Liver (tissue), 9 donors: ENCODE data around the gene PRG2. TPM values are rescaled to one million over a fixed set of nuclear protein-coding genes. Genes with fewer than 3 reads are reported as not detected.

Experiments used
- DNase-seq: peaks from one replicate; pipeline ENCODE4 v3.0.0-alpha.2; 2017; ENCODE audit warnings: low spot score
- H3K27ac ChIP-seq, 2 donors: one replicate each; pipeline ENCODE4 v1.7.0; 2013; ENCODE audit warnings: inconsistent platforms in 2 of 2, low read length in 2 of 2, control low read depth in 1 of 2, low read depth in 1 of 2, mild to moderate bottlenecking in 1 of 2
- H3K27me3 ChIP-seq, 4 donors: one replicate each; pipeline versions ENCODE4 v1.6.1 to v1.7.0; 2013; ENCODE audit warnings: low read length in 3 of 4, inconsistent platforms in 1 of 4, mild to moderate bottlenecking in 1 of 4, moderate library complexity in 1 of 4; ENCODE audit not compliant: control insufficient read depth in 4 of 4, insufficient read depth in 4 of 4
- H3K36me3 ChIP-seq, 4 donors: one replicate each; pipeline versions ENCODE4 v1.6.1 to v1.7.0; 2013; ENCODE audit warnings: low read length in 3 of 4, mild to moderate bottlenecking in 3 of 4, low read depth in 1 of 4, moderate library complexity in 1 of 4; ENCODE audit not compliant: control insufficient read depth in 4 of 4, insufficient read depth in 3 of 4
- H3K4me1 ChIP-seq, 4 donors: one replicate each; pipeline versions ENCODE4 v1.6.1 to v1.7.0; 2013; ENCODE audit warnings: low read length in 3 of 4, mild to moderate bottlenecking in 3 of 4, moderate library complexity in 1 of 4; ENCODE audit not compliant: control insufficient read depth in 4 of 4, insufficient read depth in 4 of 4
- H3K4me3 ChIP-seq, 3 donors: one replicate each; pipeline versions ENCODE4 v1.6.1 to v1.7.0; 2013; ENCODE audit warnings: low read length in 3 of 3, control low read depth in 1 of 3, low read depth in 1 of 3, mild to moderate bottlenecking in 1 of 3
- H3K9ac ChIP-seq, 2 donors: one replicate each; pipeline ENCODE4 v1.7.0; 2013; ENCODE audit warnings: low read length in 2 of 2, mild to moderate bottlenecking in 2 of 2, moderate library complexity in 2 of 2, control low read depth in 1 of 2, low read depth in 1 of 2
- H3K9me3 ChIP-seq, 4 donors: one replicate each; pipeline versions ENCODE4 v1.6.1 to v1.7.0; 2013; ENCODE audit warnings: low read length in 3 of 4; ENCODE audit not compliant: control insufficient read depth in 4 of 4
- ATF3 ChIP-seq: IDR thresholded peaks from 2 replicates; pipeline ENCODE4 v1.6.1; 2016; ENCODE audit warnings: antibody characterized with exemption
- CTCF ChIP-seq: fragments of 150-350 bp; IDR thresholded peaks from 2 replicates; pipeline ENCODE4 v1.5.1; 2017; ENCODE audit warnings: improper control_type of control experiment, low read depth, low read length; ENCODE audit not compliant: missing input control
- EGR1 ChIP-seq, 2 donors: IDR thresholded peaks; 2 replicates each; pipeline ENCODE4 v1.6.1; 2016 to 2018; ENCODE audit warnings: antibody characterized with exemption in 2 of 2, low read depth in 2 of 2
- FOXA1 ChIP-seq: IDR thresholded peaks from 2 replicates; pipeline ENCODE4 v1.6.1; 2016; ENCODE audit warnings: antibody characterized with exemption
- FOXA2 ChIP-seq: IDR thresholded peaks from 2 replicates; pipeline ENCODE4 v1.6.1; 2016; ENCODE audit warnings: antibody characterized with exemption
- GABPA ChIP-seq, 2 donors: IDR thresholded peaks in 1 of 2; conservative IDR thresholded peaks in 1 of 2; 2 replicates each; pipeline ENCODE4 v1.6.1; 2016; ENCODE audit warnings: antibody characterized with exemption in 2 of 2, mild to moderate bottlenecking in 1 of 2, moderate library complexity in 1 of 2
- HNF4A ChIP-seq, 2 donors: conservative IDR thresholded peaks; 2 replicates each; pipeline ENCODE4 v1.6.1; 2016; ENCODE audit warnings: antibody characterized with exemption in 2 of 2, mild to moderate bottlenecking in 2 of 2
- HNF4G ChIP-seq: IDR thresholded peaks from 2 replicates; pipeline ENCODE4 v1.6.1; 2016; ENCODE audit warnings: antibody characterized with exemption
- JUND ChIP-seq, 2 donors: IDR thresholded peaks; 2 replicates each; pipeline ENCODE4 v1.6.1; 2016; ENCODE audit warnings: antibody characterized with exemption in 2 of 2
- MAX ChIP-seq: IDR thresholded peaks from 2 replicates; pipeline ENCODE4 v1.6.1; 2016; ENCODE audit warnings: antibody characterized with exemption
- NR2F2 ChIP-seq: IDR thresholded peaks from 2 replicates; pipeline ENCODE4 v1.6.1; 2016; ENCODE audit warnings: antibody characterized with exemption
- RAD21 ChIP-seq, 2 donors: IDR thresholded peaks; 2 replicates each; pipeline ENCODE4 v1.6.1; 2016; ENCODE audit warnings: antibody characterized with exemption in 2 of 2, mild to moderate bottlenecking in 2 of 2
- REST ChIP-seq: IDR thresholded peaks from 2 replicates; pipeline ENCODE4 v1.6.1; 2016; ENCODE audit warnings: antibody characterized with exemption, mild to moderate bottlenecking
- RXRA ChIP-seq, 2 donors: IDR thresholded peaks; 2 replicates each; pipeline ENCODE4 v1.6.1; 2017 to 2018; ENCODE audit warnings: antibody characterized with exemption in 2 of 2, mild to moderate bottlenecking in 1 of 2
- SP1 ChIP-seq: IDR thresholded peaks from 2 replicates; pipeline ENCODE4 v1.6.1; 2018; ENCODE audit warnings: antibody characterized with exemption, mild to moderate bottlenecking
- TAF1 ChIP-seq: conservative IDR thresholded peaks from 2 replicates; pipeline ENCODE4 v1.6.1; 2016; ENCODE audit warnings: antibody characterized with exemption, mild to moderate bottlenecking
- YY1 ChIP-seq: IDR thresholded peaks from 2 replicates; pipeline ENCODE4 v1.6.1; 2016; ENCODE audit warnings: antibody characterized with exemption, mild to moderate bottlenecking
- ZBTB33 ChIP-seq: IDR thresholded peaks from 2 replicates; pipeline ENCODE4 v1.6.1; 2016; ENCODE audit warnings: antibody characterized with exemption
- WGBS: extraction: QIAGEN DNeasy Blood & Tissue Kit; methylation state at CpG from one replicate; pipeline ENCODE4 v1.1.7; 2013; 5-methylcytosine and 5-hydroxymethylcytosine counted together
- polyA plus RNA-seq, 2 donors: library from polyadenylated mRNA; stranded (reverse) in 1 of 2; unstranded in 1 of 2; fragments of 200-250 nt in 1 of 2; fragments of >200 nt in 1 of 2; fragmentation: Nextera tagmentation in 1 of 2; extraction: Ambion mirVana in 1 of 2; gene quantifications; one replicate each; pipeline versions ENCODE4 v1.2.1 to v1.2.3, GENCODE V29; 2013 to 2015
- total RNA-seq, 2 donors: library from RNA; depleted of rRNA; stranded (reverse); fragments of >200 nt; gene quantifications; one replicate each; pipeline ENCODE4 v1.2.3, GENCODE V29; 2014
- donor health status: healthy.
- donor health status: healthy.
- donor health status: healthy.
- donor health status: healthy.
- donor health status: healthy.

PRG2 gene
- total and polyA plus RNA-seq, 4 donors: 0.74 to 24.2 (median 1.2) TPM; not detected in 1

GRCh38 chr11:57418131-57418530, 27.7 kb upstream of the PRG2 start:
- H3K36me3 ChIP-seq: peaks cover 34 to 78% (median 73%) of the 10 kb centered on the region in 4 donors
- DNase-seq: no peak
- TF ChIP-seq CTCF (no peak), ATF3 (no peak), ZBTB33 (no peak), HNF4G (no peak), MAX (no peak), HNF4A (conservative IDR thresholded peaks at IDR 0.05) (no peak)

GRCh38 chr11:57417056-57417455, 26.6 kb upstream of the PRG2 start:
- WGBS: 91% methylated on average over 4 of the region's 4 CpGs
- Histone ChIP-seq H3K9ac (no peak overlapping the region), H3K36me3 (peaks cover 34 to 82% (median 76%) of the 10 kb centered on the region in 4 donors), H3K4me1 (peaks cover 0 to 6% (median under 1%) of the 10 kb centered on the region in 4 donors), H3K27me3 (no peaks in the 10 kb centered on the region), H3K4me3 (no peak overlapping the region), H3K9me3 (no peaks in the 10 kb centered on the region), H3K27ac (no peak overlapping the region)
- no peak for DNase-seq
- TF ChIP-seq RXRA (IDR thresholded peaks at IDR 0.05) (no peak), REST (no peak), NR2F2 (no peak), GABPA (IDR thresholded peaks at IDR 0.05 in 1 of 2, conservative IDR thresholded peaks at IDR 0.05 in 1 of 2) (no peak), TAF1 (no peak), RAD21 (IDR thresholded peaks at IDR 0.05) (no peak), ZBTB33 (no peak), JUND (IDR thresholded peaks at IDR 0.05) (no peak), SP1 (no peak), YY1 (no peak), CTCF (no peak), HNF4A (conservative IDR thresholded peaks at IDR 0.05) (no peak), HNF4G (no peak), MAX (no peak), FOXA2 (no peak), ATF3 (no peak), EGR1 (IDR thresholded peaks at IDR 0.05; ENCODE audit: low read depth in 2 of 2) (no peak), FOXA1 (no peak)

More at GRCh38 chr11:57418131-57418530, 27.7 kb upstream of the PRG2 start:
- Histone ChIP-seq H3K4me1 (peaks cover 0 to 9% (median 3%) of the 10 kb centered on the region in 4 donors), H3K9ac (no peak overlapping the region), H3K27ac (no peak overlapping the region), H3K4me3 (no peak overlapping the region), H3K27me3 (no peaks in the 10 kb centered on the region), H3K9me3 (no peaks in the 10 kb centered on the region)
